Measurements from ENCODE around the gene GABRA6. TPM values are rescaled to one million over a fixed set of nuclear protein-coding genes. Genes with fewer than 3 reads are reported as not detected.

Gene GABRA6
- total RNA-seq, 1 donor from 2014 or later = not detected

- H3K4me1 Mint-ChIP-seq = no peaks in the 10 kb centered on the region
- no peaks in the 10 kb centered on the region for H3K36me3 Mint-ChIP-seq
- no peak for TF ChIP-seq CTCF (IDR thresholded peaks at IDR 0.05; ENCODE audit: unreplicated experiment)
- H3K27ac Mint-ChIP-seq = no peak overlapping the region
- no peak overlapping the region for H3K4me3 Mint-ChIP-seq
- H3K27me3 Mint-ChIP-seq (ENCODE audit: low read depth) = peaks cover 8% of the 10 kb centered on the region
- H3K9me3 Mint-ChIP-seq = no peaks in the 10 kb centered on the region
- DNase-seq (ENCODE audit: low spot score in 2 of 2, unreplicated experiment in 2 of 2) = no peak
Observed at GRCh38 chr5:161691911-161692310, 6.4 kb downstream of the GABRA6 start.

GRCh38 chr5:161697001-161697400, 11.5 kb downstream of the GABRA6 start:
- Mint-ChIP-seq H3K36me3 (no peaks in the 10 kb centered on the region), H3K27me3 (ENCODE audit: low read depth) (peaks cover 2% of the 10 kb centered on the region), H3K4me3 (no peak overlapping the region), H3K9me3 (no peaks in the 10 kb centered on the region), H3K4me1 (no peaks in the 10 kb centered on the region), H3K27ac (no peak overlapping the region)
- TF ChIP-seq CTCF (IDR thresholded peaks at IDR 0.05; ENCODE audit: unreplicated experiment) = no peak
- no peak for DNase-seq (ENCODE audit: low spot score in 2 of 2, unreplicated experiment in 2 of 2)

GRCh38 chr5:161700065-161700464, 14.5 kb downstream of the GABRA6 start:
- no peaks in the 10 kb centered on the region for H3K9me3 Mint-ChIP-seq

GRCh38 chr5:161703528-161703927, 18.0 kb downstream of the GABRA6 start:
- Mint-ChIP-seq H3K9me3 (no peaks in the 10 kb centered on the region), H3K27ac (no peak overlapping the region)

More at GRCh38 chr5:161700065-161700464, 14.5 kb downstream of the GABRA6 start:
- no peak overlapping the region for H3K4me3 Mint-ChIP-seq
- TF ChIP-seq CTCF (IDR thresholded peaks at IDR 0.05; ENCODE audit: unreplicated experiment) = no peak
- no peaks in the 10 kb centered on the region for H3K36me3 Mint-ChIP-seq
- no peaks in the 10 kb centered on the region for H3K4me1 Mint-ChIP-seq
- H3K27me3 Mint-ChIP-seq (ENCODE audit: low read depth) = peaks cover 4% of the 10 kb centered on the region
- DNase-seq (ENCODE audit: low spot score in 2 of 2, unreplicated experiment in 2 of 2) = no peak
- no peak overlapping the region for H3K27ac Mint-ChIP-seq

GRCh38 chr5:161707382-161707781, 21.9 kb downstream of the GABRA6 start:
- no peak for DNase-seq (ENCODE audit: low spot score in 2 of 2, unreplicated experiment in 2 of 2)
- Mint-ChIP-seq H3K36me3 (no peaks in the 10 kb centered on the region), H3K4me1 (no peaks in the 10 kb centered on the region), H3K9me3 (no peaks in the 10 kb centered on the region), H3K4me3 (no peak overlapping the region), H3K27ac (no peak overlapping the region), H3K27me3 (ENCODE audit: low read depth) (peaks cover 2% of the 10 kb centered on the region)
- TF ChIP-seq CTCF (IDR thresholded peaks at IDR 0.05; ENCODE audit: unreplicated experiment) = no peak

More at GRCh38 chr5:161703528-161703927, 18.0 kb downstream of the GABRA6 start:
- H3K36me3 Mint-ChIP-seq = no peaks in the 10 kb centered on the region
- no peak for DNase-seq (ENCODE audit: low spot score in 2 of 2, unreplicated experiment in 2 of 2)
- peaks cover 4% of the 10 kb centered on the region for H3K27me3 Mint-ChIP-seq (ENCODE audit: low read depth)
- TF ChIP-seq CTCF (IDR thresholded peaks at IDR 0.05; ENCODE audit: unreplicated experiment) = no peak
- no peak overlapping the region for H3K4me3 Mint-ChIP-seq
- no peaks in the 10 kb centered on the region for H3K4me1 Mint-ChIP-seq

GRCh38 chr5:161709239-161709638, 23.7 kb downstream of the GABRA6 start:
- Mint-ChIP-seq H3K9me3 (no peaks in the 10 kb centered on the region), H3K27ac (no peak overlapping the region), H3K27me3 (ENCODE audit: low read depth) (no peaks in the 10 kb centered on the region), H3K36me3 (no peaks in the 10 kb centered on the region), H3K4me1 (no peaks in the 10 kb centered on the region), H3K4me3 (no peak overlapping the region)
- TF ChIP-seq CTCF (IDR thresholded peaks at IDR 0.05; ENCODE audit: unreplicated experiment) = no peak
- DNase-seq (ENCODE audit: low spot score in 2 of 2, unreplicated experiment in 2 of 2) = no peak

Data from mesothelial cell of epicardium (in vitro differentiated cells).